Measurements from ENCODE around the gene KIF2A.

KIF2A gene

GRCh38 chr5:62328772-62329491 is 22.9 kb downstream of the KIF2A start:
- no peak for DNase-seq (ENCODE audit: low spot score)

GRCh38 chr5:62330302-62330701 is 24.3 kb downstream of the KIF2A start:
- no peak for DNase-seq (ENCODE audit: low spot score)

- DNase-seq (ENCODE audit: low spot score), result no peak
Observed at GRCh38 chr5:62331921-62332320, 25.9 kb downstream of the KIF2A start.

GRCh38 chr5:62333250-62333794 is 27.3 kb downstream of the KIF2A start:
- DNase-seq (ENCODE audit: low spot score), result no peak

- DNase-seq (ENCODE audit: low spot score), result no peak
Observed at GRCh38 chr5:62334082-62334481, 28.1 kb downstream of the KIF2A start.

GRCh38 chr5:62340392-62340791 is 34.4 kb downstream of the KIF2A start:
- no peak for DNase-seq (ENCODE audit: low spot score)

- no peak for DNase-seq (ENCODE audit: low spot score)
Observed at GRCh38 chr5:62340979-62341378, 35.0 kb downstream of the KIF2A start.

GRCh38 chr5:62341783-62342475 is 35.9 kb downstream of the KIF2A start:
- DNase-seq (ENCODE audit: low spot score), result no peak

- no peak for DNase-seq (ENCODE audit: low spot score)
Observed at GRCh38 chr5:62342476-62342837, 36.5 kb downstream of the KIF2A start.

GRCh38 chr5:62343428-62343827 is 37.4 kb downstream of the KIF2A start:
- no peak for DNase-seq (ENCODE audit: low spot score)

GRCh38 chr5:62346748-62347147 is 40.7 kb downstream of the KIF2A start:
- DNase-seq (ENCODE audit: low spot score), result no peak

- no peak for DNase-seq (ENCODE audit: low spot score)
Observed at GRCh38 chr5:62347928-62348327, 41.9 kb downstream of the KIF2A start.

- no peak for DNase-seq (ENCODE audit: low spot score)
Observed at GRCh38 chr5:62348723-62349481, 42.9 kb downstream of the KIF2A start.

- peak; percentile 15 for DNase-seq (ENCODE audit: low spot score)
Observed at GRCh38 chr5:62354028-62354874, 48.2 kb downstream of the KIF2A start.

GRCh38 chr5:62362701-62363100 is 56.7 kb downstream of the KIF2A start:
- DNase-seq (ENCODE audit: low spot score), result no peak

- DNase-seq (ENCODE audit: low spot score), result no peak
Observed at GRCh38 chr5:62369039-62369438, 63.0 kb downstream of the KIF2A start.

- no peak for DNase-seq (ENCODE audit: low spot score)
Observed at GRCh38 chr5:62371409-62371808, 65.4 kb downstream of the KIF2A start.

GRCh38 chr5:62372600-62372999 is 66.6 kb downstream of the KIF2A start:
- DNase-seq (ENCODE audit: low spot score), result no peak

- no peak for DNase-seq (ENCODE audit: low spot score)
Observed at GRCh38 chr5:62373382-62373781, 67.4 kb downstream of the KIF2A start.

- no peak for DNase-seq (ENCODE audit: low spot score)
Observed at GRCh38 chr5:62374090-62374489, 68.1 kb downstream of the KIF2A start.

GRCh38 chr5:62375627-62376026 is 69.6 kb downstream of the KIF2A start:
- DNase-seq (ENCODE audit: low spot score), result no peak

GRCh38 chr5:62376064-62376463 is 70.1 kb downstream of the KIF2A start:
- peak; percentile 15 for DNase-seq (ENCODE audit: low spot score)

All from HuH-7 (cell line).